ENCODE data around the gene FGGY.

The FGGY gene

GRCh38 chr1:59776960-59777852 is 480.3 kb downstream of the FGGY start:
- Histone ChIP-seq H3K27me3 (ENCODE audit: control insufficient read depth, insufficient read depth, low read length) (no peaks in the 10 kb centered on the region), H3K9ac (ENCODE audit: low read depth, low read length) (no peak overlapping the region), H3K36me3 (ENCODE audit: control insufficient read depth, insufficient read depth, low read length) (no peaks in the 10 kb centered on the region), H3K9me3 (ENCODE audit: control insufficient read depth, insufficient read depth, low read length) (no peaks in the 10 kb centered on the region), H3K4me1 (ENCODE audit: control insufficient read depth, insufficient read depth, low read length) (no peaks in the 10 kb centered on the region), H3K4me3 (ENCODE audit: low read depth, low read length) (no peak overlapping the region), H3K27ac (ENCODE audit: low read depth, low read length) (no peak overlapping the region)

- Histone ChIP-seq H3K4me3 (ENCODE audit: low read depth, low read length) (no peak overlapping the region), H3K9me3 (ENCODE audit: control insufficient read depth, insufficient read depth, low read length) (no peaks in the 10 kb centered on the region), H3K27me3 (ENCODE audit: control insufficient read depth, insufficient read depth, low read length) (no peaks in the 10 kb centered on the region), H3K4me1 (ENCODE audit: control insufficient read depth, insufficient read depth, low read length) (no peaks in the 10 kb centered on the region), H3K36me3 (ENCODE audit: control insufficient read depth, insufficient read depth, low read length) (no peaks in the 10 kb centered on the region), H3K9ac (ENCODE audit: low read depth, low read length) (no peak overlapping the region), H3K27ac (ENCODE audit: low read depth, low read length) (no peak overlapping the region)
Measured at GRCh38 chr1:59779949-59780348, 483.1 kb downstream of the FGGY start.

- peaks cover 7% of the 10 kb centered on the region; the same call in 1 of the 2 replicates for H3K9me3 ChIP-seq (ENCODE audit: control insufficient read depth, insufficient read depth, low read length)
Measured at GRCh38 chr1:59788825-59789224, 491.9 kb downstream of the FGGY start.

GRCh38 chr1:59798600-59798999 is 501.7 kb downstream of the FGGY start:
- Histone ChIP-seq H3K9ac (ENCODE audit: low read depth, low read length) (no peak overlapping the region), H3K27me3 (ENCODE audit: control insufficient read depth, insufficient read depth, low read length) (no peaks in the 10 kb centered on the region), H3K4me3 (ENCODE audit: low read depth, low read length) (no peak overlapping the region), H3K36me3 (ENCODE audit: control insufficient read depth, insufficient read depth, low read length) (no peaks in the 10 kb centered on the region), H3K9me3 (ENCODE audit: control insufficient read depth, insufficient read depth, low read length) (no peaks in the 10 kb centered on the region), H3K27ac (ENCODE audit: low read depth, low read length) (no peak overlapping the region), H3K4me1 (ENCODE audit: control insufficient read depth, insufficient read depth, low read length) (no peaks in the 10 kb centered on the region)

More at GRCh38 chr1:59788825-59789224, 491.9 kb downstream of the FGGY start:
- Histone ChIP-seq H3K4me3 (ENCODE audit: low read depth, low read length) (no peak overlapping the region), H3K27ac (ENCODE audit: low read depth, low read length) (no peak overlapping the region), H3K27me3 (ENCODE audit: control insufficient read depth, insufficient read depth, low read length) (no peaks in the 10 kb centered on the region), H3K9ac (ENCODE audit: low read depth, low read length) (no peak overlapping the region), H3K36me3 (ENCODE audit: control insufficient read depth, insufficient read depth, low read length) (no peaks in the 10 kb centered on the region), H3K4me1 (ENCODE audit: control insufficient read depth, insufficient read depth, low read length) (no peaks in the 10 kb centered on the region)

- Histone ChIP-seq H3K27me3 (ENCODE audit: control insufficient read depth, insufficient read depth, low read length) (no peaks in the 10 kb centered on the region), H3K9me3 (ENCODE audit: control insufficient read depth, insufficient read depth, low read length) (no peaks in the 10 kb centered on the region), H3K9ac (ENCODE audit: low read depth, low read length) (no peak overlapping the region), H3K4me1 (ENCODE audit: control insufficient read depth, insufficient read depth, low read length) (no peaks in the 10 kb centered on the region), H3K36me3 (ENCODE audit: control insufficient read depth, insufficient read depth, low read length) (no peaks in the 10 kb centered on the region), H3K27ac (ENCODE audit: low read depth, low read length) (no peak overlapping the region), H3K4me3 (ENCODE audit: low read depth, low read length) (no peak overlapping the region)
Measured at GRCh38 chr1:59803458-59804038, 506.7 kb downstream of the FGGY start.

GRCh38 chr1:59804301-59804700 is 507.4 kb downstream of the FGGY start:
- Histone ChIP-seq H3K9me3 (ENCODE audit: control insufficient read depth, insufficient read depth, low read length) (no peaks in the 10 kb centered on the region), H3K36me3 (ENCODE audit: control insufficient read depth, insufficient read depth, low read length) (no peaks in the 10 kb centered on the region), H3K4me1 (ENCODE audit: control insufficient read depth, insufficient read depth, low read length) (no peaks in the 10 kb centered on the region), H3K4me3 (ENCODE audit: low read depth, low read length) (no peak overlapping the region), H3K9ac (ENCODE audit: low read depth, low read length) (no peak overlapping the region), H3K27me3 (ENCODE audit: control insufficient read depth, insufficient read depth, low read length) (no peaks in the 10 kb centered on the region), H3K27ac (ENCODE audit: low read depth, low read length) (no peak overlapping the region)

- Histone ChIP-seq H3K4me3 (ENCODE audit: low read depth, low read length) (no peak overlapping the region), H3K27ac (ENCODE audit: low read depth, low read length) (no peak overlapping the region), H3K27me3 (ENCODE audit: control insufficient read depth, insufficient read depth, low read length) (no peaks in the 10 kb centered on the region), H3K36me3 (ENCODE audit: control insufficient read depth, insufficient read depth, low read length) (no peaks in the 10 kb centered on the region), H3K4me1 (ENCODE audit: control insufficient read depth, insufficient read depth, low read length) (no peaks in the 10 kb centered on the region), H3K9ac (ENCODE audit: low read depth, low read length) (no peak overlapping the region), H3K9me3 (ENCODE audit: control insufficient read depth, insufficient read depth, low read length) (no peaks in the 10 kb centered on the region)
Measured at GRCh38 chr1:59805554-59805953, 508.7 kb downstream of the FGGY start.
